Measurements from ENCODE around the gene TMC7.

- TF ChIP-seq ZNF274 (IDR thresholded peaks at IDR 0.05; ENCODE audit: low read depth, low read length) (no peak), SUZ12 (IDR thresholded peaks at IDR 0.05; ENCODE audit: extremely low read depth, insufficient read depth, insufficient read length) (no peak), YY1 (IDR thresholded peaks at IDR 0.05; ENCODE audit: insufficient read depth, insufficient read length) (no peak)
Measured at GRCh38 chr16:19001788-19002187, 18.1 kb downstream of the TMC7 start.
